GM19099 (cell line): ENCODE results near the gene TAB2.

Source experiments
- POLR2A ChIP-seq: IDR thresholded peaks from 3 replicates; pipeline ENCODE4 v1.6.1; 2011; ENCODE audit warnings: low read depth; ENCODE audit not compliant: insufficient read length; ENCODE audit errors: extremely low read depth

Gene TAB2

DNA sequence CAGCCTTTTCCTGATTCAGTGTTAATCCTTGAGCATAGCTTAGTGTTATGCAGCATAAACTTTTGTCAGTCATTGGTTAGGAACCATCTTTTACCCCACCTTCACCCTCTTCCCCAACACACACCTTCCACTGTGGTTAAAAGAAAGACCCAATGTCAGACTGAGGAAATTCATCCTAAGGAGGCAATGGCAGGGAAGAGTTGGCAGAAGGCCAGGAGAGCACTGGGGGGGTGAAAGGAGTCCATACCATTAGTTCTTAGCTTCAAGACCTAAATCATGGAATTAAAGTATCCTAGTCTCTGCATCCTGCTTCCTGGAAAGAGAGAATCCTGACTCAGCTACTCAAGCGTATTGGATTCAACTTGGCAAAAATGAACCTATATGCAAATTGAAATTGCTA, 16.9 kb upstream of the TAB2 start:
- no peak for TF ChIP-seq POLR2A

DNA sequence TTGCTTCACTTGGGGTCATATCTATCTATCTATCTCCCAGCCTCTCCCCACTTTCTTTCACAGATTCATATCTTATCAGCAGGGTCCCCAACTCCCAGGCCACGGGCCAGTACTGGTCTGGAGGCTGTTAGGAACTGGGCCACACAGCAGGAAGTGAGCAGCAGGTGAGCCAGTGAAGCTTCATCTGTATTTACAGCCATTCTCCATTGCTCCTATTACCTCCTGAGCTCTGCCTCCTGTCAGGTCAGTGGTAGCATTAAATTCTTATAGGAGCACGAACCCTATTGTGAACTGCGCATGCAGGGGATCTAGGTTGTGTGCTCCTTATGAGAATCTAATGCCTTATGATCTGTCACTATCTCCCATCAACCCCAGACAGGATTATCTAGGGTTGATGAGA, 14.8 kb upstream of the TAB2 start:
- TF ChIP-seq POLR2A: no peak

DNA sequence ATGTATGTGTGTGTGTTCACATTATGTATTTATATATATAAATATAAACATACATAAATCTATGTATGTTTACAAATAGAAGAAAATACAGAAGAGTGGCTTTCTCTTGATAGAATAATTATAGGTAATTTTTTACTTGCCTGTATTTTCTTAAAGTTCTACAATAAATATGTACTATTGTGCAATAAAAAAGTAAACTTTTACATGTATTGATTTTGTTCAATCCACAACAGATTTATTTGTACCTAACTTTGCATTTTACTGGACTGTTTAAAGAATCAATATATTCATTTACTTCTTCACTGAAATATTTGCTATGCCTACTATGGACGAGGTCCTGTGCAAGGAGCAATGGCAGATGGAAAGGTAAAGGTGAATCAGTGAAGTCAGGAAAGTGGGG, 14.0 kb upstream of the TAB2 start:
- no peak for TF ChIP-seq POLR2A

DNA sequence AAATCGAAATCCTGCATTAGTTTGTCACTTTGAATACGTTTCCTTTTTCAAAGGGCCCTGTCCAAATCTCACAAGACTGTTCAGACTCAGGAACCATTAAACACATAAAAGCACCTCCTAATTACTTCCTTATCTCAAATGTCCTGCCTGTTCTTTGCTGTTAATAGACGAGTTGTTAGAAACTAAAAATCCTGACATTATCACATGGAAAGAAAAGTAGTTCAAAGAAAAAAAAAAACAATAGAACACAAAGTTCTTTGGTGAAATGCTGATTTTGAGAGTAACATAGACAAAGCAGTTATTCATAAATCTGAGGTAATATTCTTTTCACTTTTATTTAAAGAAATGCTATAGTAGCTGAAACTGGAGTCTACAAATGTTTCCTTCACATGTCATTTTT, 12.1 kb upstream of the TAB2 start:
- no peak for TF ChIP-seq POLR2A

DNA sequence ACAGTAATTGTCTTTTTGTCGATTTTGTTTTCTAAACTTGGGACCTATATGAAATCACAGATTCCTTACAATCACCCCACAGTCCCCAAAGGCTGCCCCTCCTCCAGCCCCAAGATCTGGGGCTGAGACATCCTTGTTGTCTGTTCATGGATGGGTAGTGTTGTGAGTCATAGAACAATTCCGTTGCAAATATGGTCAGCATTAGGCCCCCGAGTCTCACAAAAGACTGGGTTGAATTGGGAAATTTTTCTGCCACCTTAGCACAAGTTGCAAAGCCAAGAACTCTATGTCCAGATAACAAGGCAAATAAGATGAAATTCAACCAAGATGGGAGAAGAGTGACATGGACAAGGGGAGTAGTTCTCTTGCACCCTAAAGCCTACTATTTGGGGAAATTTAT, 10.5 kb upstream of the TAB2 start:
- no peak for TF ChIP-seq POLR2A

DNA sequence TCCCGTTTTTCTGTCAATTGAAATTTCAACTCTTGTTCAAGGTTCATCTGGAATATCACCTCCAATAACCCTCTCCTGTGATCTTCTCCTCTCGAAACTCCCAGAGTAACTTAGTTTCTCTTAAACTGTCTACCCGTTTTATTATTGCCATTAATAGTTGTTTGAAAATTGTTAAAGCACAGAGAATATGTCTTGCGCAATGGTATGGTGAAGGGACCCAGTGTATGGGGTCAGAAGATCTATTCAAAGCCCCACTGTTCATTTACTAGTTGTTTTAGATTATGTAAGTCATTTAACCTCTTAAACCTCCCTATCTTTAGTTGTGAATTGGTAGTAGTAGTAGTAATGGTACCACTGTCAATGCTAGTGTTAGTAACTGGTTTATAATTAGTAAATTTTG, 6.2 kb upstream of the TAB2 start:
- no peak for TF ChIP-seq POLR2A

DNA sequence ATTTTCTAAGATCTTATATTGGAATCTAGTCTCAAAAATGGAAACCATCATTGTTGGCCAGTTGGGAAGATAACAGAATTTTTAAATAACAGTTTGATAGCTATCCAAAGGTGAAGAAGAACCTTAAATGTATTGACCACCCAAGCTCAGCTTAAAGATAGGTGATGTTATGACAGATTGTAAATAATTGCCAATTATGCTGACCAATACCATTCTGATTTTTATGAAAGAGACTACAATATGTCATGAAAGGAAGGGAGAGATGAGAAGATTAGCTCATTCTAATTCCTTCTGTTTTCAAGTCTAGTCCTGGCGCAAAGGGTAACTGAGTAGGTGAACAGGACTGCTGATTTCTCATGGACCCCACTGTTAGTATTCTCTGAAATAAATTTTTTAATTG, 5.7 kb upstream of the TAB2 start:
- TF ChIP-seq POLR2A: no peak

DNA sequence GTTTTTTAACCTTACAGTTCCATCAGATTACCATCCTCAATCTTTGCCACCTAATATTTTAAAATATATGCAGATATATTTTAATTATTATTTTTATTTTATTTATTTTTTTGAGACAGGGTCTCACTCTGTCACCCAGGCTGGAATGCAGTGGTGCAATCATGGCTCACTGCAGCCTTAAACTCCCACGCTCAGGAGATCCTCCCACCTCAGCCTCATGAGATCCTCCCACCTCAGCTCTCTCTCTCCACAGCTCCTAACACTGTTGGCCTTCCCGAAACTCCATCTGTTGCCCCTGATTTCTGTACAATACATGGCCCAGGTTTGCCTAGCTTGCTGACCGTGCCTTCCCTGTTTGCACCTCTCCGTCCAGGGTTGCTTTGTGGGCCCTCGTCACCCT, 4.4 kb upstream of the TAB2 start:
- TF ChIP-seq POLR2A: no peak

DNA sequence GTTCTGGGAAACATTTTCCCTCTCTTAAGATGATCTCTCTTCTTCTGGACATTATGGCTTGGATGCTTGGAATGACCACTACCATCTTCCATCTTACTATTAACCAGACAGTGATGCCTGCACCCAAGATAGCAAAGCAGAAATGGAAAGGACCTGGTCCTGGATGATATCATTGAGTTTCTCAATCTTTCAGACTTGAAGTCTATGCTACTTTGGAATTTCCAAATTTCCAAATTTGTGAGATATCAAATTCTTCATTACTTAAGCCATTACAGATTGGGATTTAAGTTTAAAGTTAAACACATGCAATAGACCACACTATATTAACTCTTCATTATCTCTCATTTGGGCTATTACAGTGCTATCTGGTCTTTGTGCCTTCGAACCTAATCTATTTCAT, 3.7 kb upstream of the TAB2 start:
- TF ChIP-seq POLR2A: no peak

DNA sequence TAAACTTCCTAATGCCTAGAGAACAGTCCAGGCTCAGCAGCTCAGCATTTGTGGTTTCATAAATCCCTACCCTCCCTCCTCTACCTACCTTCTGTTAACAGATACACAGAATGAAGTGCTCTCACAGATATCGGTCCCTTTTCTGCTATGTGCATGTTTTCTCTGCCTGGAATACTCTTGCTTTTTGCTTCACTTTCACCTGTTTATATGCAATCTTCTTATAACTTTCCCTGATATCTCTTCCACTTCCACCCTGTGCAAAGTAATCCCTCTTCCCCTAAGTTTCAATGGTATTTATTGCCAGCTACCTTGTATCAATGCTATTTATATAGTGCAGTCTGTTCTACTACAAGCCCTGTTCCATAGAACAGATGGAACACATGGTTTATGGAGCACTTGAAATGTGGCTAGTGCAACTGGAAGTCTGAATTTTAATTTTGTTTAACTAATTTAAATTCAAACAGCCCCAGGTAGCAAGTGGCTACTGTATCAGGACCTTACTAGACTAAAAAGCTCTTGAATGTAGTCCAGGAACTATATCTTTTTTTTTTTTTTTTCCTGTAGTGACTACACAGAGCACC, 3.1 kb upstream of the TAB2 start:
- no peak for TF ChIP-seq POLR2A

DNA sequence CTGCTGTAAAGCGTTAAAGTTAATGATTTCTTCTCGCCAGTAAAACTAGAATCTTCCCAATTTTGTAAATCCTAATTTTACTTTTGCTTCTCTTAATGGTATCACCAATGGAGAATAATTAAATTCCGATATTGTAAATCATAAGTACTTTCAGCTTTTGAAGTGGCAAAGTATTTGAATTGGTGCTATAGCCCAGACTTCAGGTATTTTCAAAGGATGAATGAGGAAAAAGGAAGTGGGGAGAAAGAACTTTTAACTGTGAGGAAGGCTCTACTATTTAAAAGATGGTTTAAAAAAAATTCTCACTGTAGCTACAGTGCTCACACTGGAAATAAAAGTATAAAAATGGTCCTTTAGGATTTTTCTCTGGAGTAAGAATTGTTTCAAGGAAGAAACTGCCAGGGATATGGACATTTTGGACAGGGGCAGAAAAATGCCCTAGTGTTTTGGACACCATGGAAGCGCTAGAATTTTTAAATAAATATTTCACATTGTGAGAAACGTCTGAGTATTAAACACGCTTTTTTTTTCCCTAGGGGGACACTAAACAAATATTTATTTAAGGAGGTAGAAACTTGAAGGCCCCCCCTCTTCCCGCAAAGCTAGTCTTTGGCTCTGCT, 1.3 kb upstream of the TAB2 start:
- TF ChIP-seq POLR2A: no peak

DNA sequence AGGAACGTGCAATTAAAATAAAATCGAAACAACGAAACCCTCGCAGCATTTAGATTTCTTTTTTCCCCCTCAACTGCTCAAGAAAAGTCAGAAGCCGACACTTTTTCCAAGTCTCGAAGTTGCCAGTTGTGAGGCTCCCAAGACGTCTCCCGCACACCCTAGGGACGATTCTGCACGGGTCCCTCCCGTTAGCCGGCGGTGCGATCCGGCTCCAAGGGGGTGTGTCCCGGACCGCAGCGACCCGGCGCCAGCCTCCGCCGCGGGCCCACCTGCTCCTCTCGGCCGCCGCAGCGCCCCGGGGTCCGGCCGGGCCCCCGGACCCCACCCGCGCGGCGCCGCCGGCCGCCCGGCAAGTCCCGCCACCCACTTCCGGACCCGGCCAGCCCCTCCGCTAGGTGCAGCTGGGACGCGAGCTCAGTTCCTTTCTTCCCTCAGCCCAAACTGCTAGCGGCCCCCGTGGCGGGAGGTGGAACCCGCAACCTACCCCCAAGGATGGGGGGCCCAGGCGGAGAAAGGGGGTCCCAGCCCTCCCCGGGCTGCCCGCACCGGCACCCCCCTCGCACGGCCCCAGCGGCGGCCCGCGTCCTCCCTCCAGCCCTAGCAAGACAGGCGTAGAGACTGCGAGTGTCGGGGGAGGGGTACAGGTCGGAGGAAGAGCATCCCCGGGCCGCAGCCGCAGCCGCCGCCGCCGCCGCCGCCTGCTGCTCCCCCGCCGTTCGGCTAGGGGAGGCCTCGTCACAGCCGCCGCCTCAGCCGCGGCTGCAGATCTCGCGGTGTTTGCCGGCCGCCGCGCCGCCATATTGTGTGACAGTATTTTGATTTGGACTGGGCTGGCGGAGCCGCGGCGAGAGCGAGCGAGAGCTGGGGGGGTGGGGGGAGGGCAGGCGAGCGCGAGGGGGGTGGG, 520 bp upstream of the TAB2 start:
- peak; percentile 84 for TF ChIP-seq POLR2A

DNA sequence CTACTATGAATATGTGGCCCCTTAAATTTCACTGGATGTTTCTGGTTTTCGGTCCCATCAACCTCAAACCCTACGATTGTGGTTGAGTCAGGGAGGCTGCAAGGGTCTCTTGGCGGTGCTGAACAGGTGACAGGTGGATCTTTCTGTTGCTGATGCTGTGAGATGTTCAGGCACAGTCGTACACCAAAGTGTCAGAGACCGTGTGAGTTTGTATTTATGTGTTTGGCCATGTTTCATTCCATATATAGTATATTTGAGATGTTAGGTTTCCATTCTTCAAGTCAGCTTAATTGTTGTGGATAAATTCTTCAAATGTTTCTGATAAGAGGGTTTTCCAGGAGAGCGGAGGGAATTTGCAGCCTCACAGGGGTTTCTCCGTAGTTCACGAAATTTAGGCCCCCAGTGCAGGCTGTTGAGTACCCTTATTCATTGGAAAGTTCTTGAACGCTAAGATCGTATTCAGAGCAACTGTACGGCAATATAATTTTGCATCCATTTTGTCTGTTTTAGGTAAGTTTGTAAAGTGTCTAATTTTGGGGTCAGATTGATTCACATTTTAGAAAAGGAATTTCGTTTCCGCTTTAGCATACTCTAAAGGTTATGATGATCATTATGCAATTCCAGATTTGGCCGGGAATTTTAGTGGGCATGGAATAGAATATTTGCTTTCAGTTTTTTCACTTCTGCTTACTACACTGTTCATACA, 1.2 kb downstream of the TAB2 start:
- peak; percentile 27 for TF ChIP-seq POLR2A

DNA sequence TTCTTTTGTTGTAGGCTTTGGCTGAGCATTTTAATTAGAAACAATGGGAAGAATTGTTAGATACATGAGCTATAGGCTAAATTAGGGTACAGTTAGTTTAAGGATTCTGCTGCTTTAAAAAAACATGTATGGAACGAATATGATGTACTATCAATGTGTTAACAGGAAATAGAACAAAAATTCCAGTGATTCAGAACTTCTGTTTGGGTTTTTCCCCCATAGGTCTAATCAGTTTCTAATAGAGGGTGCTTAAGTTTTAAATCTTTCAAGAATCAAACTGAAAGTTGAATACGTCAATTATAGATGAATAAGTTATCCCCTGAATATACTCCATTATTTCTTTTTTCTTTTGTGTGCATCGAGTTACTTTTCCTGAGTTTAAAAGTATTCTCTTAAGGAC, 1.9 kb downstream of the TAB2 start:
- TF ChIP-seq POLR2A: no peak

DNA sequence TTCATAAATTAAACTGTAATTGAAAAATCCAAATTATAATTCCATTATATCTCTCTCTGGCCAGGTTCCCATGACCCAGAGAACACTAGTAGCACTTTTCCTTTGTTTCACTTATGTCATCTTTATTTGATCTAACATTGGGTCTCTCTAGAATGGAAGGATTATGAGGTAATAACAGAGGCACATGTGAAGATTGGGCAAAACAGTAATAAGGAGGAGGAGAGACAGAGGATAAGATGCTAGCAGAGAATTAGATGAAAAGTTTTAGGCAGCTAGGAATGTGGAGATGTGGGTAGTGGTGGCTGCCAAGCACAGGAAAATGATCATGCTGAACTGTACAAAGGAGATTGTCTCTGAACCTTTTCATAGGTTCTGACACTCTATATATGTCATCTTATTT, 3.3 kb downstream of the TAB2 start:
- no peak for TF ChIP-seq POLR2A
